WTC11 (cell line): ENCODE data around the gene TSC22D4. TPM values are rescaled to one million over a fixed set of nuclear protein-coding genes. Genes with fewer than 3 reads are reported as not detected.

ENCODE experiments used
- ATAC-seq: fragments of 200-7000 bp; cut with Tn5 transposase; 2 replicates; pipeline ENCODE4 v1.10.0; 2021; ENCODE audit warnings: mild to moderate bottlenecking, moderate library complexity
- CTCF ChIA-PET: fragments of 300-600 bp; sonication (Branson Sonifier 250); formaldehyde crosslinking; loops from one replicate; lab custom pipeline; 2021; ENCODE audit warnings: antibody characterized with exemption; lab: Charles Lee
- POLR2A ChIA-PET: fragments of 350-600 bp; sonication (Branson Sonifier 250); formaldehyde crosslinking; loops from one replicate; lab custom pipeline; 2021; ENCODE audit warnings: antibody characterized with exemption; lab: Charles Lee
- DNase-seq: peaks from one replicate; pipeline ENCODE4 v3.0.0; 2021; ENCODE audit warnings: low spot score
- H3K27ac Mint-ChIP-seq: 2 replicates; pipeline ENCODE4 v1.8.0; 2021; ENCODE audit warnings: mixed read lengths
- H3K27me3 Mint-ChIP-seq: 2 replicates; pipeline ENCODE4 v1.8.0; 2021; ENCODE audit warnings: low read depth, mild to moderate bottlenecking, moderate library complexity, mixed read lengths
- H3K36me3 Mint-ChIP-seq: 2 replicates; pipeline ENCODE4 v1.8.0; 2021; ENCODE audit warnings: mixed read lengths
- H3K4me1 Mint-ChIP-seq: 2 replicates; pipeline ENCODE4 v1.8.0; 2022; ENCODE audit warnings: mixed read lengths
- H3K4me3 Mint-ChIP-seq: 2 replicates; pipeline ENCODE4 v1.8.0; 2021; ENCODE audit warnings: mild to moderate bottlenecking, moderate library complexity, mixed read lengths
- H3K9me3 Mint-ChIP-seq: 2 replicates; pipeline ENCODE4 v1.8.0; 2021; ENCODE audit warnings: mixed read lengths
- ARID4B ChIP-seq: sonication (generic); formaldehyde crosslinking; IDR thresholded peaks from 2 replicates; pipeline ENCODE4 v1.8.0; 2023; ENCODE audit warnings: missing genetic modification reagents, mild to moderate bottlenecking, borderline replicate concordance
- ATF1 ChIP-seq: sonication (generic); formaldehyde crosslinking; IDR thresholded peaks from 2 replicates; pipeline ENCODE4 v1.8.1; 2023; ENCODE audit warnings: mild to moderate bottlenecking, moderate library complexity, missing genetic modification reagents
- CDX4 ChIP-seq: fragments of 250-450 bp; sonication (Bioruptor Pico); IDR thresholded peaks from 2 replicates; pipeline ENCODE4 v1.9.0; 2021; ENCODE audit warnings: moderate library complexity, mild to moderate bottlenecking, inconsistent platforms, borderline replicate concordance
- CTCF ChIP-seq: fragments of 200-600 bp; IDR thresholded peaks from 2 replicates; pipeline ENCODE4 v1.8.0; 2022; ENCODE audit warnings: antibody characterized with exemption
- ELF4 ChIP-seq: sonication (generic); formaldehyde crosslinking; IDR thresholded peaks from 2 replicates; pipeline ENCODE4 v1.8.1; 2022; ENCODE audit warnings: low read depth, mild to moderate bottlenecking, moderate library complexity, missing genetic modification reagents
- EMX1 ChIP-seq: fragments of 250-450 bp; sonication (Bioruptor Pico); IDR thresholded peaks from 2 replicates; pipeline ENCODE4 v1.8.0; 2021; ENCODE audit warnings: mild to moderate bottlenecking
- ETV6 ChIP-seq: sonication (generic); formaldehyde crosslinking; IDR thresholded peaks from 2 replicates; pipeline ENCODE4 v1.8.1; 2022; ENCODE audit warnings: mild to moderate bottlenecking, missing genetic modification reagents
- NFATC4 ChIP-seq: fragments of 250-450 bp; sonication (Bioruptor Pico); IDR thresholded peaks from 2 replicates; pipeline ENCODE4 v1.9.0; 2021; ENCODE audit warnings: mild to moderate bottlenecking
- NFYB ChIP-seq: sonication (generic); formaldehyde crosslinking; conservative IDR thresholded peaks from 2 replicates; pipeline ENCODE4 v1.8.0; 2022; ENCODE audit warnings: low read depth, missing genetic modification reagents
- NR2C2 ChIP-seq: sonication (generic); formaldehyde crosslinking; IDR thresholded peaks from 2 replicates; pipeline ENCODE4 v1.8.0; 2022; ENCODE audit warnings: mild to moderate bottlenecking, missing genetic modification reagents
- PREB ChIP-seq: sonication (generic); formaldehyde crosslinking; IDR thresholded peaks from 2 replicates; pipeline ENCODE4 v1.8.1; 2022; ENCODE audit warnings: mild to moderate bottlenecking, missing genetic modification reagents, moderate library complexity, borderline replicate concordance
- RELA ChIP-seq: sonication (generic); formaldehyde crosslinking; IDR thresholded peaks from 2 replicates; pipeline ENCODE4 v1.8.1; 2022; ENCODE audit warnings: missing genetic modification reagents, mild to moderate bottlenecking, borderline replicate concordance
- RORB ChIP-seq: fragments of 250-450 bp; sonication (Bioruptor Pico); IDR thresholded peaks from 2 replicates; pipeline ENCODE4 v1.9.0; 2021; ENCODE audit warnings: mild to moderate bottlenecking
- SMAD4 ChIP-seq: sonication (generic); formaldehyde crosslinking; IDR thresholded peaks from 2 replicates; pipeline ENCODE4 v1.8.0; 2022; ENCODE audit warnings: mild to moderate bottlenecking, missing genetic modification reagents
- TEAD1 ChIP-seq: sonication (generic); formaldehyde crosslinking; IDR thresholded peaks from 2 replicates; pipeline ENCODE4 v1.8.0; 2022; ENCODE audit warnings: mild to moderate bottlenecking, missing genetic modification reagents
- USF1 ChIP-seq: sonication (generic); formaldehyde crosslinking; IDR thresholded peaks from 2 replicates; pipeline ENCODE4 v1.8.0; 2022; ENCODE audit warnings: mild to moderate bottlenecking, missing genetic modification reagents
- ZNF232 ChIP-seq: sonication (generic); formaldehyde crosslinking; IDR thresholded peaks from 2 replicates; pipeline ENCODE4 v1.8.0; 2022; ENCODE audit warnings: mild to moderate bottlenecking, missing genetic modification reagents
- ZNF396 ChIP-seq: fragments of 250-450 bp; sonication (Bioruptor Pico); IDR thresholded peaks from 2 replicates; pipeline ENCODE4 v1.8.0; 2021; ENCODE audit warnings: mild to moderate bottlenecking, moderate library complexity, borderline replicate concordance
- ZNF416 ChIP-seq: fragments of 250-450 bp; sonication (Bioruptor Pico); IDR thresholded peaks from 2 replicates; pipeline ENCODE4 v1.9.0; 2021; ENCODE audit warnings: mild to moderate bottlenecking, inconsistent platforms
- ZNF512 ChIP-seq: sonication (generic); formaldehyde crosslinking; IDR thresholded peaks from 2 replicates; pipeline ENCODE4 v1.8.1; 2022; ENCODE audit warnings: missing genetic modification reagents, borderline replicate concordance
- ZNF532 ChIP-seq: fragments of 250-450 bp; sonication (Bioruptor Pico); IDR thresholded peaks from 2 replicates; pipeline ENCODE4 v1.9.0; 2021; ENCODE audit warnings: mild to moderate bottlenecking, borderline replicate concordance
- total RNA-seq: library from RNA; stranded (reverse); gene quantifications from 3 replicates; pipeline ENCODE4 v1.2.3, GENCODE V29; 2021

The TSC22D4 gene
- total RNA-seq, 1 experiment from 2014 or later, result 34.5 TPM

GRCh38 chr7:100435401-100436304 lies 43.4 kb downstream of the TSC22D4 start:
- DNase-seq (peak; percentile 47), ATAC-seq (peak; percentile 17)
- H3K4me3 Mint-ChIP-seq, result peak overlapping the region; percentile 89
- peaks cover 27% of the 10 kb centered on the region for H3K36me3 Mint-ChIP-seq
- H3K27me3 Mint-ChIP-seq, result no peaks in the 10 kb centered on the region
- H3K4me1 Mint-ChIP-seq, result peaks cover 36% of the 10 kb centered on the region
- no peaks in the 10 kb centered on the region for H3K9me3 Mint-ChIP-seq
- ChIA-PET CTCF (interaction anchor here (1.0 to 2.1 kb wide), 6 partner anchors 14 to 124 kb away, joined by 3 to 16 read pairs (median 4); no protein-coding TSS in a partner anchor), POLR2A (interaction anchor here (0.6 to 3.7 kb wide), 5 partner anchors 8 to 624 kb away, joined by 3 to 13 read pairs (median 6); partner anchors contain the start of gene ZCWPW1)
- peak overlapping the region; percentile 58 for H3K27ac Mint-ChIP-seq
- TF ChIP-seq TEAD1 (CRISPR knock-in tag) (no peak; the same call in 1 of the 2 replicates), ARID4B (CRISPR knock-in tag) (peak; percentile 71; the same call in 1 of the 2 replicates), ZNF416 (CRISPR knock-in tag) (peak; percentile 68; the same call in 1 of the 2 replicates), ETV6 (CRISPR knock-in tag) (peak; percentile 79; the same call in 1 of the 2 replicates), NFYB (CRISPR knock-in tag) (0 out of 2 replicates have a peak, but pooled peaks have one; percentile 8), EMX1 (CRISPR knock-in tag) (peak; percentile 73; the same call in 1 of the 2 replicates), NFATC4 (CRISPR knock-in tag) (no peak), ELF4 (CRISPR knock-in tag) (no peak), ZNF396 (no peak), USF1 (CRISPR knock-in tag) (peak; percentile 16; the same call in 1 of the 2 replicates), RELA (CRISPR knock-in tag) (0 out of 2 replicates have a peak, but pooled peaks have one; percentile 15), CTCF (no peak), ZNF512 (CRISPR knock-in tag) (no peak), ZNF232 (CRISPR knock-in tag) (peak; percentile 86; the same call in 1 of the 2 replicates), CDX4 (CRISPR knock-in tag) (no peak), NR2C2 (CRISPR knock-in tag) (0 out of 2 replicates have a peak, but pooled peaks have one; percentile 20), PREB (CRISPR knock-in tag) (no peak), ZNF532 (CRISPR knock-in tag) (no peak), SMAD4 (CRISPR knock-in tag) (no peak), ATF1 (CRISPR knock-in tag) (0 out of 2 replicates have a peak, but pooled peaks have one; percentile 76), RORB (CRISPR knock-in tag) (no peak)
